ENCODE data around the gene ANXA4.

GRCh38 chr2:69769272-69769671 lies 27.3 kb downstream of the ANXA4 start:
- TF ChIP-seq POLR2AphosphoS5 (IDR thresholded peaks at IDR 0.05; ENCODE audit: low read depth, low read length), result no peak
- TF ChIP-seq POLR2A (IDR thresholded peaks at IDR 0.05; ENCODE audit: low read depth, low read length), result no peak
